Activated T-helper 17 cell treated with anti-CD3 and anti-CD28 coated beads, Interleukin-2, amount 50 U/mL, for 72 hours (primary cell): ENCODE data around the gene MRFAP1L1. TPM values are rescaled to one million over a fixed set of nuclear protein-coding genes. Genes with fewer than 3 reads are reported as not detected.
"Not testable (repeated sequence)": the region's sequence is repeated elsewhere in the genome, so short reads cannot be mapped to it uniquely, and the experiment has no call there.

Experiments
- ATAC-seq: fragments of 150-1000 bp; cut with Tn5 transposase; replicated peaks from 2 replicates; pipeline ENCODE4 v1.10.0; 2021; ENCODE audit warnings: mild to moderate bottlenecking, moderate library complexity
- H3K27ac Mint-ChIP-seq: one replicate; pipeline ENCODE4 v1.8.0; 2022; ENCODE audit warnings: mixed read lengths
- H3K27me3 Mint-ChIP-seq: one replicate; pipeline ENCODE4 v1.8.0; 2022; ENCODE audit warnings: mixed read lengths
- H3K36me3 Mint-ChIP-seq: one replicate; pipeline ENCODE4 v1.8.0; 2022; ENCODE audit warnings: low read depth, mild to moderate bottlenecking, mixed read lengths
- H3K4me1 Mint-ChIP-seq: one replicate; pipeline ENCODE4 v1.8.0; 2022; ENCODE audit warnings: mixed read lengths
- H3K4me3 Mint-ChIP-seq: one replicate; pipeline ENCODE4 v1.8.0; 2022; ENCODE audit warnings: mild to moderate bottlenecking, mixed read lengths
- H3K9me3 Mint-ChIP-seq: one replicate; pipeline ENCODE4 v1.8.0; 2022; ENCODE audit warnings: mixed read lengths
- total RNA-seq, 2 donors: library from RNA; stranded (reverse); gene quantifications; one replicate each; pipeline ENCODE4 v1.2.3, GENCODE V29; 2022

Gene MRFAP1L1
- total RNA-seq, 2 donors from 2014 or later, result 35.8 to 53.6 TPM

DNA sequence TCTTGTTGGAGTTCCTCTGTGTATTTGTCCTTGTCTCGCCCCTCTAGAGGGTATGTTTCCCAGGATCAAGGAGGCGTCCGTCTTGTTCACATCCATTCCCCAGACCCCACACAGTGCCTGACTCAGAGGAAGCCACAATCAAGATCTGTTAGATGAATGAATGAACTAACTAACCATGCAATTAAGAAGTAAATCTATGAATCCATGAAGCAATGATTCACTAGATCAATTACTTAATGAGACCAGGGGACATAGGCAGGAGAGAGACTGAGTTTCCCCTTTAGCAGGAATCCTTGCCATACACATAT lies 18.2 kb upstream of the MRFAP1L1 start:
- no peak overlapping the region for H3K4me3 Mint-ChIP-seq
- no peaks in the 10 kb centered on the region for H3K27me3 Mint-ChIP-seq
- H3K27ac Mint-ChIP-seq, result no peak overlapping the region

DNA sequence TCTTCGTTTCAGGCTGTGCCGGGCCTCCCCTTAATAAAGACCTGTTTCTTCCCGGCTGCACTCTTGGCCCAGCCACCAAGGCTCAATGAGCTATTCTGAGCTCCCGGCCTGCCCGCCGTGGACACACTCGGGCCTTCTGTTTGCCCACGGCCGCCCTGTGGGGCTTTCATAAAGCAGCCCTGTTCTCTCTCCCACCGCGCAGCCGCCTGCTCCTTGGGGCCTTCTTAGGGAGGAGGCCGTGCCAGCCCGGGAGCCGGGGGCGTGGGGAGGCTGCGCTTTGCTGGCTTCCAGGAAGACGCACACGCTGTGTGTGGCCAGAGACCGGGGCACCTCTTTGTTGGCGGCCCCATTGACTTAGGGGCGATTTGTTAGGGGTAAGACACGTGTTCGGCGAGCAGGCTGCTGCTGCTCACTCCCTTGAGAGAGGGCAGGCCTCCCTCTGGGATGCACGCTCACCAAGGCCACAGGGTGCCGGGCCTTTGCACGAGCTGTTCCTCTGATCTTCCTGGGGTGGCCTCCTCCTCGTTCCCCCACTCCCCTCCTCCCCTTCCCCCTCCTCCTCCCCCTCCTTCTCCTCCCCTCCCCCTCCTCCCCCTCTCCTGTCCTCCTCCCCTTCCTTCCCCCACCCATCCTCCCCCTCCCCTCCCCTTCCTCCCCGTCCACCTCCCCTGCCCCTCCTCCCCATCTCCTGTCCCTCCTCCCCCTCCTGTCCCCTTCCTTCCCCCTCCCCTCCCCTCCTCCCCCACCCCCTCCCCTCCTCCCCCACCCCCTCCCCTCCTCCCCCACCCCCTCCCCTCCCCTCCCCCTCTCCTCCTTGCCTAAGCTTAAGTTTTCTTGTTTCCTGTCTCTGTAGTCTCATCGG lies 17.6 kb upstream of the MRFAP1L1 start:
- H3K27me3 Mint-ChIP-seq, result no peaks in the 10 kb centered on the region
- no peaks in the 10 kb centered on the region for H3K9me3 Mint-ChIP-seq
- H3K36me3 Mint-ChIP-seq, result no peaks in the 10 kb centered on the region
- no peaks in the 10 kb centered on the region for H3K4me1 Mint-ChIP-seq
- ATAC-seq, result no peak
- no peak overlapping the region for H3K27ac Mint-ChIP-seq
- no peak overlapping the region for H3K4me3 Mint-ChIP-seq

More for the DNA sequence above, 18.2 kb upstream of the MRFAP1L1 start:
- Mint-ChIP-seq H3K4me1 (no peaks in the 10 kb centered on the region), H3K9me3 (no peaks in the 10 kb centered on the region), H3K36me3 (no peaks in the 10 kb centered on the region)
- ATAC-seq, result no peak

DNA sequence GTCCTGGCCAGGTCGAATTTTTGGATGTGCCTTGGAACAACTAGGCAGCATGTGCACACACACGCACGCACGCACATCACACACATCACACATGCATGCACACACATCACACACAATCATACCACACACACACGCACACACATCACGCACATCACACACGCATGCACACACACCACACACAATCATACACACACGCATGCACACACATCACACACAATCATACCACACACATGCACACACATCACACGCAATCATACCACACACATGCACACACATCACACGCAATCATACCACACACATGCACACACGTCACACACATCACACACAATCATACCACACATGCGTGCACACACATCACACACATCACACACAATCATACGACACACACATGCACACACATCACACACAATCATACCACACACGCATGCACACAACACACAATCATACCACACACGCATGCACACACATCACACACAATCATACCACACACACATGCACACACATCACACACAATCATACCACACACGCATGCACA lies 15.8 kb upstream of the MRFAP1L1 start:
- H3K27me3 Mint-ChIP-seq, H3K36me3 Mint-ChIP-seq, ATAC-seq, H3K4me3 Mint-ChIP-seq, H3K27ac Mint-ChIP-seq, H3K9me3 Mint-ChIP-seq, H3K4me1 Mint-ChIP-seq: not testable (repeated sequence)

DNA sequence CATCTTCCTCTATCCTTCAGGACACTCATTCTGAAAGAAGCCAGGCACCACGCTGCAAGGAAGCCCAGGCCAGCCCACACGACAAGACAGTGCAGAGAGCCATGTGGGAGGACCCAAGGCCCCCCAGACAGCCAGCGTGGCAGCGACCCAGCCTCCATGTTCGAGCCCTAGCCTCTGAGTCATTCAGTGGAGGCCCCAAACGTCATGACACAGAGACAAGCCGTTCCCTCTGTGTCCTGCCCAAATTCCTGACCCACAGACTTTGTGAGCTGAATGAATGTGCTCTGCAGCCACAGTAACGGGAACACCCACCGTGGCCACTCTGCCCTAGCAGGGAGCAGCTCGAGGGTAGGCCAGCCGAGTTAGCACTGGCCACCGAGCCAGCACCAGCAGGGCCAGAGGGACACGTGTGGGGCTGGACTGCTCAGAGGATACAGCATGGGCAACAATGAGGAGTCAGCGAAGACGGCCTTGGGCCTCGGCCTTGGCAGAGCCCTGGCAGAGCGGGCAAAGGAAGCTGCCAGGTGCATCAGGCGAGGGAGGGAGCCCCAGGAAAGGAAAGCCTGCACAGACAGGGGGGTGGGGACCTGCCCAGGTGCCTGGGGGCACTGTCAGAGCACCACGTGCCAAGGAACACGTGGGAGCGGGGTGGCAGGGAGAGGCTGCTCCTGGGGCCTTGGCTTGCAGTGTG lies 14.9 kb upstream of the MRFAP1L1 start:
- no peaks in the 10 kb centered on the region for H3K27me3 Mint-ChIP-seq
- no peak overlapping the region for H3K27ac Mint-ChIP-seq
- no peaks in the 10 kb centered on the region for H3K9me3 Mint-ChIP-seq
- no peak for ATAC-seq
- H3K36me3 Mint-ChIP-seq, result no peaks in the 10 kb centered on the region
- H3K4me1 Mint-ChIP-seq, result peaks cover 5% of the 10 kb centered on the region
- no peak overlapping the region for H3K4me3 Mint-ChIP-seq

- no peak for ATAC-seq
- no peaks in the 10 kb centered on the region for H3K9me3 Mint-ChIP-seq
- H3K27ac Mint-ChIP-seq, result no peak overlapping the region
- H3K4me3 Mint-ChIP-seq, result no peak overlapping the region
- no peaks in the 10 kb centered on the region for H3K27me3 Mint-ChIP-seq
- peaks cover 10% of the 10 kb centered on the region for H3K4me1 Mint-ChIP-seq
- H3K36me3 Mint-ChIP-seq, result peaks cover 4% of the 10 kb centered on the region
Observed at GRCh38 chr4:6723851-6724250, 14.2 kb upstream of the MRFAP1L1 start.

GRCh38 chr4:6722891-6723290 lies 13.2 kb upstream of the MRFAP1L1 start:
- Mint-ChIP-seq H3K9me3 (no peaks in the 10 kb centered on the region), H3K27ac (no peak overlapping the region), H3K36me3 (peaks cover 13% of the 10 kb centered on the region), H3K4me1 (peaks cover 12% of the 10 kb centered on the region), H3K4me3 (no peak overlapping the region), H3K27me3 (no peaks in the 10 kb centered on the region)
- ATAC-seq, result no peak

DNA sequence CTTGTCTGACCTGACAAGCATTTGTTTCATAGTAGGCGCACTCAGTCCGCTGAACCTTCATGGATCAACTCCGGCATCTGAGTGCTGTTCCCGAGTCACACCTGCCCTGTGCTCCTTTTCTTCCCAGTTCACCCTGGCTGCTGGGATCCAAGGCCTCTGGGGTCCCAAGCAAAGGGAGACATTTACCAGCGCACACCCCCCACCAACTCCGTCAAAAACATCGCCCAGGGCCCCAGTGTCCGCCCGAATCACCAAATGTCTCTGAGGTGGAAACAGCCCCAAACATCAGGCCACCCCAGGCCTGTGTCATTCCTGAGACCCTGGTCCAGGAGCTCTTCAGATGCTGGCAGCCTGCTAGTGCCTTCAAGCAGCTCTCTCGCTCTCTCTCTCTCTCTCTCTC lies 11.5 kb upstream of the MRFAP1L1 start:
- Mint-ChIP-seq H3K36me3 (peaks cover 15% of the 10 kb centered on the region), H3K9me3 (no peaks in the 10 kb centered on the region), H3K27me3 (no peaks in the 10 kb centered on the region), H3K4me1 (peaks cover 12% of the 10 kb centered on the region), H3K27ac (peak overlapping the region; percentile 2), H3K4me3 (no peak overlapping the region)
- ATAC-seq, result no peak

- Mint-ChIP-seq H3K27me3 (no peaks in the 10 kb centered on the region), H3K36me3 (peaks cover 22% of the 10 kb centered on the region), H3K4me3 (peak overlapping the region; percentile 45), H3K9me3 (no peaks in the 10 kb centered on the region), H3K27ac (peak overlapping the region; percentile 59), H3K4me1 (peaks cover 12% of the 10 kb centered on the region)
- ATAC-seq, result peak; percentile 54
Observed at GRCh38 chr4:6720202-6720699, 10.6 kb upstream of the MRFAP1L1 start.

GRCh38 chr4:6719611-6720179 lies 10.0 kb upstream of the MRFAP1L1 start:
- peak overlapping the region; percentile 45 for H3K4me3 Mint-ChIP-seq
- peak overlapping the region; percentile 40 for H3K27ac Mint-ChIP-seq
- no peak for ATAC-seq
- H3K9me3 Mint-ChIP-seq, result no peaks in the 10 kb centered on the region
- no peaks in the 10 kb centered on the region for H3K27me3 Mint-ChIP-seq
- peaks cover 22% of the 10 kb centered on the region for H3K36me3 Mint-ChIP-seq
- peaks cover 12% of the 10 kb centered on the region for H3K4me1 Mint-ChIP-seq

DNA sequence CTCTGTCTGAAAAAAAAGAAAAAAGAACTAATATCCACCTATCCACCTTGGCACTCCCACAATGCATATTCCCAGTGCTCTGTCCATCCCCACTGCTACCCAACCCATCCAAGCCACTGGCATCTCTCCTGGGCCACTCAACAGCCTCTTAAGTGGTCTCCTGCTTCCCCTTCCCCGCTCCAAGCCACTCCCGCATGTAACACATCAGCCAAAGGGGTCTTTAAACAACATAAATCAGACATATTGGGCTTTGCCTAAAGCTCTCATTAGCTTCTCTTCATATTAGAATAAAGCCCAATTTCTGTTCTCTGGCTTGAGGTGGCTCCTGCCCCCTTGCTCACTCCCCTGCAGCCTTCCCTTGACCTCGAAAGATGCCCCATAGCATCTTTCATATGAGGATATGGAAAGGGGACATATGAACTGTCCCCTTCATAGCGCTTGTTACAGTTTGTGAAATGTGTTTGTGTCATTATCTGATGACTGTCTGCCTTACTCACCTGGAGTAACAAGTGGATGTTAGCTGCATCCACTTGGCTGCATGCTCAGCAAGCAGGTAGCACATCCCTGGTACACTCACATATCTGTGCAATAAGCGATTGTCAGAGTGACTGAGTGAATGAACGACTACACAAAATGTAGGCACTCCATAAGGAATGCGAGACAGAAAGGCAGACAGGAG lies 9.4 kb upstream of the MRFAP1L1 start:
- Mint-ChIP-seq H3K36me3 (peaks cover 22% of the 10 kb centered on the region), H3K4me1 (peaks cover 12% of the 10 kb centered on the region), H3K4me3 (peak overlapping the region; percentile 27), H3K9me3 (no peaks in the 10 kb centered on the region), H3K27me3 (no peaks in the 10 kb centered on the region), H3K27ac (peak overlapping the region; percentile 40)
- no peak for ATAC-seq

GRCh38 chr4:6716958-6717655 lies 7.4 kb upstream of the MRFAP1L1 start:
- H3K27ac Mint-ChIP-seq, result peak overlapping the region; percentile 92
- no peak for ATAC-seq
- H3K27me3 Mint-ChIP-seq, result no peaks in the 10 kb centered on the region

GRCh38 chr4:6716018-6716911 lies 6.6 kb upstream of the MRFAP1L1 start, which contains the start of gene BLOC1S4:
BLOC1S4 (plus strand) TSS chr4:6716174; CDS start chr4:6716210, 36 bp downstream.
- Mint-ChIP-seq H3K4me3 (peak within 1 kb of the TSS; percentile 87), H3K4me1 (peaks cover 13% of the 10 kb centered on the region), H3K36me3 (peaks cover 22% of the 10 kb centered on the region), H3K27me3 (no peaks in the 10 kb centered on the region), H3K27ac (peak within 1 kb of the TSS; percentile 92), H3K9me3 (no peaks in the 10 kb centered on the region)
- ATAC-seq, result peak; percentile 85

More at GRCh38 chr4:6716958-6717655, 7.4 kb upstream of the MRFAP1L1 start:
- Mint-ChIP-seq H3K36me3 (peaks cover 22% of the 10 kb centered on the region), H3K9me3 (no peaks in the 10 kb centered on the region), H3K4me1 (peaks cover 12% of the 10 kb centered on the region), H3K4me3 (peak overlapping the region; percentile 87)

GRCh38 chr4:6715704-6716017 lies 6.0 kb upstream of the MRFAP1L1 start:
- Mint-ChIP-seq H3K27ac (peak overlapping the region; percentile 92), H3K27me3 (no peaks in the 10 kb centered on the region), H3K4me1 (peaks cover 19% of the 10 kb centered on the region), H3K4me3 (peak overlapping the region; percentile 87), H3K36me3 (peaks cover 22% of the 10 kb centered on the region), H3K9me3 (no peaks in the 10 kb centered on the region)
- ATAC-seq, result no peak
